OCI-LY7 (cell line): Measurements from ENCODE around the gene DCTD.

Experiments
- CTCF ChIP-seq: fragments of 200-600 bp; sonication (generic); conservative IDR thresholded peaks from 2 replicates; pipeline ENCODE4 v1.5.1; 2014; ENCODE audit warnings: mild to moderate bottlenecking, antibody characterized with exemption, low read length, moderate library complexity, mixed read lengths
- EZH2phosphoT487 ChIP-seq: fragments of 200-600 bp; sonication (generic); IDR thresholded peaks from 2 replicates; pipeline ENCODE4 v1.6.1; 2018; ENCODE audit warnings: low read depth, borderline replicate concordance, mild to moderate bottlenecking, mixed run types, antibody characterized with exemption, low read length, moderate library complexity, mixed read lengths

GRCh38 chr4:182883351-182883750 lies 33.8 kb downstream of the DCTD start:
- TF ChIP-seq CTCF, result no peak
- TF ChIP-seq EZH2phosphoT487, result no peak
